Activated CD4-positive, alpha-beta T cell treated with anti-CD3 and anti-CD28 coated beads for 36 hours (primary cell): ENCODE data around the gene HP1BP3. TPM values are rescaled to one million over a fixed set of nuclear protein-coding genes. Genes with fewer than 3 reads are reported as not detected.
"Not testable (repeated sequence)": the region's sequence is repeated elsewhere in the genome, so short reads cannot be mapped to it uniquely, and the experiment has no call there.

Experiments used
- ATAC-seq: fragments of 200-7000 bp; cut with Tn5 transposase; one replicate; pipeline ENCODE4 v1.10.0; 2021; ENCODE audit warnings: mild to moderate bottlenecking, moderate library complexity
- CTCF ChIA-PET: fragments of 350-600 bp; sonication (Branson Sonifier 250); formaldehyde crosslinking; loops from one replicate; lab custom pipeline; 2021; ENCODE audit warnings: antibody characterized with exemption; lab: Charles Lee
- POLR2A ChIA-PET: fragments of 350-600 bp; sonication (Branson Sonifier 250); formaldehyde crosslinking; loops from one replicate; lab custom pipeline; 2021; ENCODE audit warnings: antibody characterized with exemption, inconsistent platforms; lab: Charles Lee
- DNase-seq: peaks from one replicate; pipeline ENCODE4 v3.0.0-alpha.2; 2020
- H3K27ac Mint-ChIP-seq: one replicate; pipeline ENCODE4 v1.8.0; 2021; ENCODE audit warnings: mixed read lengths
- H3K27me3 Mint-ChIP-seq: one replicate; pipeline ENCODE4 v1.8.0; 2021; ENCODE audit warnings: mixed read lengths
- H3K36me3 Mint-ChIP-seq: one replicate; pipeline ENCODE4 v1.8.0; 2021; ENCODE audit warnings: low read depth, mixed read lengths
- H3K4me1 Mint-ChIP-seq: one replicate; pipeline ENCODE4 v1.8.0; 2021; ENCODE audit warnings: mixed read lengths
- H3K4me3 Mint-ChIP-seq: one replicate; pipeline ENCODE4 v1.8.0; 2021; ENCODE audit warnings: mild to moderate bottlenecking, moderate library complexity, mixed read lengths
- H3K9me3 Mint-ChIP-seq: one replicate; pipeline ENCODE4 v1.8.0; 2021; ENCODE audit warnings: low read depth, mixed read lengths
- intact Hi-C, 2 experiments: fragments of 100-400 bp; cut with DNase I in 1 of 2; cut with micrococcal nuclease in 1 of 2; formaldehyde crosslinking; loops; one replicate each; pipeline versions ENCODE4 v1.14.2 to v1.15.1; 2022 to 2024; cut with DNase I, micrococcal nuclease
- total RNA-seq, 2 experiments: library from RNA; stranded (reverse); gene quantifications; one replicate each; pipeline ENCODE4 v1.2.3, GENCODE V29; 2021

Gene HP1BP3
- total RNA-seq, 2 experiments from 2014 or later, result 232 to 269 TPM

GRCh38 chr1:20811916-20812315 is 24.8 kb upstream of the HP1BP3 start:
- no peak overlapping the region for H3K4me3 Mint-ChIP-seq
- no peaks in the 10 kb centered on the region for H3K4me1 Mint-ChIP-seq
- intact Hi-C loops, result no loop called here
- H3K9me3 Mint-ChIP-seq, result no peaks in the 10 kb centered on the region
- no peak for ATAC-seq
- POLR2A ChIA-PET, result no interaction called here
- no peaks in the 10 kb centered on the region for H3K27me3 Mint-ChIP-seq
- H3K36me3 Mint-ChIP-seq, result peaks cover 10% of the 10 kb centered on the region
- DNase-seq, result no peak
- H3K27ac Mint-ChIP-seq, result no peak overlapping the region
- CTCF ChIA-PET, result interaction anchor here (1.1 kb wide), 1 partner anchor 12 kb away, joined by 4 read pairs; no protein-coding TSS in a partner anchor

DNA sequence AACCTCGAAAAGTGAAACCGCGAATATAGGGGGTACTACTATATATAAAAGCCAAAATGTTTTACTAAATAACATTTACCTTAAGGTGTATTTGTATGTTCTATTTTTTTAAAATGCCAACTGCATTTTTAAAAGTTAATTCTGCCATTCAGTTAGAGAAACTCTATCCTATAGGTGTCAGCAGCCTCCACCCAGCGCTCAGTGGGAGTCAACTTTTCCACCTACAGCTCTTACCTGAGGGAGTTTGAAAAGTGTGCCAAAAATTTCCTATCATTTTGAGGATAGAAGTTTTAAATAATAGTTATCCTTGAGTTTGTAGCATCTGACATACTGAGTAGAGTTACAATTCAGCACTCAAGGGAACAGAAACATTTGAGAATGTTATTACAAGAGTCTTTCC is 6.1 kb upstream of the HP1BP3 start:
- no peak overlapping the region for H3K4me3 Mint-ChIP-seq
- no peak for ATAC-seq
- H3K4me1 Mint-ChIP-seq, result peaks cover under 1% of the 10 kb centered on the region
- no peaks in the 10 kb centered on the region for H3K36me3 Mint-ChIP-seq
- H3K9me3 Mint-ChIP-seq, result no peaks in the 10 kb centered on the region
- DNase-seq, result no peak
- ChIA-PET POLR2A (no interaction called here), CTCF (no interaction called here)
- H3K27ac Mint-ChIP-seq, result no peak overlapping the region
- H3K27me3 Mint-ChIP-seq, result no peaks in the 10 kb centered on the region
- intact Hi-C loops, result no loop called here

DNA sequence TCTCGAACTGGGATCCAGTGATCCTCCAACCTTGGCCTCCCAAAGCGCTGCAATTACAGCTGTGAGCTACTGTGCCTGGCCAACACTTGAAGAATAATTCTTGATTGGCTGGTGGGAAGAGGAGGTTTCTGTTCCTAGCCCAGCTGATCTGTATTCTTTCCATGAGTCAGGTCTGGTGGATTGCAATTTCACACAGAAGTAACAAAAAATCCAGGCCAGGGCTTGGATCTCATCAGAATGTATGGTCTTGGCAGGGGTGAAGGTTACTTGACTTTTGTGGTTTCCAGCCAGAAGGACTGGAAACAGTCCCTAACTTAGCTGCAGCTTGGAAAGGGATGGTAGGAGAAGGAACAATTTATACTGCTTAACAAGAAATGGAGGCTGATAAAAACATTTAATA is 5.1 kb upstream of the HP1BP3 start:
- ATAC-seq, result no peak
- DNase-seq, result no peak
- H3K36me3 Mint-ChIP-seq, result no peaks in the 10 kb centered on the region
- ChIA-PET POLR2A (no interaction called here), CTCF (interaction anchor here (0.7 kb wide), 1 partner anchor 160 kb away, joined by 3 read pairs; no protein-coding TSS in a partner anchor)
- no peaks in the 10 kb centered on the region for H3K27me3 Mint-ChIP-seq
- H3K4me1 Mint-ChIP-seq, result peaks cover 9% of the 10 kb centered on the region
- no peaks in the 10 kb centered on the region for H3K9me3 Mint-ChIP-seq
- no peak overlapping the region for H3K27ac Mint-ChIP-seq
- intact Hi-C loops, result no loop called here
- H3K4me3 Mint-ChIP-seq, result no peak overlapping the region

GRCh38 chr1:20790785-20791184 is 3.7 kb upstream of the HP1BP3 start:
- no peak for DNase-seq
- H3K4me1 Mint-ChIP-seq, result peaks cover 9% of the 10 kb centered on the region
- no peak for ATAC-seq
- no peaks in the 10 kb centered on the region for H3K27me3 Mint-ChIP-seq
- no peak overlapping the region for H3K27ac Mint-ChIP-seq
- ChIA-PET CTCF (interaction anchor here (0.8 kb wide), 1 partner anchor 28 kb away, joined by 3 read pairs; no protein-coding TSS in a partner anchor), POLR2A (no interaction called here)
- H3K9me3 Mint-ChIP-seq, result no peaks in the 10 kb centered on the region
- no peak overlapping the region for H3K4me3 Mint-ChIP-seq
- intact Hi-C loops, result no loop called here
- peaks cover 4% of the 10 kb centered on the region for H3K36me3 Mint-ChIP-seq

DNA sequence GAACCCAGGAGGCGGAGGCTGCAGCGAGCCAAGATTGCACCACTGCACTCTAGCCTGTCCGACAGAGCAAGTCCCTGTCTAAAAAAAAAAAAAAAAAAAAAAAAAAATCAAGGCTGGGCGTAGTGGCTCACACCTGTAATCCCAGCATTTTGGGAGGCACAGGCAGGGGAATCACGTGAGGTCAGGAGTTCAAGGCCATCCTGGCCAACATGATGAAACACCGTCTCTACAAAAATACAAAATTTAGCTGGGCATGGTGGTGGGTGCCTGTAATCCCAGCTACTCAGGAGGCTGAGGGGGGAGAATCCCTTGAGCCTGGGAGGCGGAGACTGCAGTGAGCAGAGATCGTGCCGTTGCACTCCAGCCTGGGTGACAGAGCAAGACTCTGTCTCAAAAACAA is 2.5 kb upstream of the HP1BP3 start:
- intact Hi-C loops, result loop anchor here (5.0 to 10.0 kb wide), 7 partner anchors 143 to 1238 kb away; partner anchors contain the start of genes EIF4G3 (in 1 of the 2), HSPG2 (in 1 of the 2) and MUL1 (in 1 of the 2)
- peaks cover 17% of the 10 kb centered on the region for H3K4me1 Mint-ChIP-seq
- ATAC-seq, H3K4me3 Mint-ChIP-seq, CTCF ChIA-PET, H3K9me3 Mint-ChIP-seq, H3K27me3 Mint-ChIP-seq, H3K27ac Mint-ChIP-seq, DNase-seq, POLR2A ChIA-PET: not testable (repeated sequence)
- H3K36me3 Mint-ChIP-seq, result peaks cover 12% of the 10 kb centered on the region

DNA sequence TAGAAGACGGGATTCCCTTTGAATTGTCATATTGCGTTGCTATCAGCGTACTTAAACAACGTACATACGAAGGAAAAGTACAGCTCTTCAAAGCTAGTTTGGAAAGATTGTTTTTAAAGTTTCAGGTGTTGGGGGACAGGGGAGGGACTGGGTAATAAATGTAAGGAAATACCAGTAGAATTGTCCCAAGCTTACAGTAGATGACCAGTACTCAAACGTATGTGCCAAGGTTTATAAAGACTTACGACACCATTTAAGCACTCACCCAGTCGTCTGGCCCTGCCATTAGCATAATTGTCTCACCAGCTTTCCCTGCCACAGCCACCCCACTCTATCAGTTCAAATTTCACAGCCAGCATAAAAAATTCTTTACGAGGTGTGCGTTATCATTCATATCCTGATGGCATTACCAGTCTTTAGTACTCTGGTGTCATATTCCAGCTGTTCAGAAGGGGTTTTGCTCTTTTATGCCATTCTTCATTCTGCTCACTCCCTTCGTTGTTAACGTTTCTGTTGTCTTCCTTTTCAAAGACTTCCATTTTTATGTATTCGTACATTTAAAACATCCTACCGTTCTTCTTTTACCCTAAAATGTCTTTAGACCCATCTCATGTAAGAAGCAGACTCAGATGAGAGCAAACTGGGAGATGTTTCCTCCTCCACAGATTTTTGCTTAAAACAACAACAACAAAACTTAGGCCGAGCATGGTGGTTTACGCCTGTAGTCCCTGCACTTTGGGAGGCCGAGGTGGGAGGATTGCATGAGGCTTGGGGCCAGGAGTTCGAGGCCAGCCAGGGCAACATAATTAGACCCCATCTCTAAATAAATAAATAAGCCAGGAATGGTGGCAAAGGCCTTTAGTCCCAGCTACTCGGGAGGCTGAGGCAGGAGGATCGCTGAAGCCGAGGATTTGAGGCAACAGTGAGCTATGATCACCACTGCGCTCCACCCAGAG is 1.0 kb upstream of the HP1BP3 start:
- H3K27ac Mint-ChIP-seq, result peak overlapping the region; percentile 93
- ATAC-seq (no peak), DNase-seq (no peak)
- H3K4me3 Mint-ChIP-seq, result peak overlapping the region; percentile 96
- H3K9me3 Mint-ChIP-seq, result no peaks in the 10 kb centered on the region
- peaks cover 25% of the 10 kb centered on the region for H3K4me1 Mint-ChIP-seq
- H3K36me3 Mint-ChIP-seq, result peaks cover 19% of the 10 kb centered on the region
- CTCF ChIA-PET, result interaction anchor here (0.6 to 2.4 kb wide), 3 partner anchors 15 to 324 kb away, joined by 3 to 12 read pairs (median 5); no protein-coding TSS in a partner anchor
- intact Hi-C loops, result loop anchor here (2.0 to 10.0 kb wide), 11 partner anchors 69 to 1239 kb away; partner anchors contain the start of genes EIF4G3 (in 1 of the 2), HSPG2 (in 1 of the 2), KIF17 (in 1 of the 2) and MUL1 (in 1 of the 2)
- H3K27me3 Mint-ChIP-seq, result no peaks in the 10 kb centered on the region
- POLR2A ChIA-PET, result interaction anchor here (0.6 to 1.2 kb wide), 3 partner anchors 14 to 375 kb away, joined by 3 to 5 read pairs (median 5); no protein-coding TSS in a partner anchor

DNA sequence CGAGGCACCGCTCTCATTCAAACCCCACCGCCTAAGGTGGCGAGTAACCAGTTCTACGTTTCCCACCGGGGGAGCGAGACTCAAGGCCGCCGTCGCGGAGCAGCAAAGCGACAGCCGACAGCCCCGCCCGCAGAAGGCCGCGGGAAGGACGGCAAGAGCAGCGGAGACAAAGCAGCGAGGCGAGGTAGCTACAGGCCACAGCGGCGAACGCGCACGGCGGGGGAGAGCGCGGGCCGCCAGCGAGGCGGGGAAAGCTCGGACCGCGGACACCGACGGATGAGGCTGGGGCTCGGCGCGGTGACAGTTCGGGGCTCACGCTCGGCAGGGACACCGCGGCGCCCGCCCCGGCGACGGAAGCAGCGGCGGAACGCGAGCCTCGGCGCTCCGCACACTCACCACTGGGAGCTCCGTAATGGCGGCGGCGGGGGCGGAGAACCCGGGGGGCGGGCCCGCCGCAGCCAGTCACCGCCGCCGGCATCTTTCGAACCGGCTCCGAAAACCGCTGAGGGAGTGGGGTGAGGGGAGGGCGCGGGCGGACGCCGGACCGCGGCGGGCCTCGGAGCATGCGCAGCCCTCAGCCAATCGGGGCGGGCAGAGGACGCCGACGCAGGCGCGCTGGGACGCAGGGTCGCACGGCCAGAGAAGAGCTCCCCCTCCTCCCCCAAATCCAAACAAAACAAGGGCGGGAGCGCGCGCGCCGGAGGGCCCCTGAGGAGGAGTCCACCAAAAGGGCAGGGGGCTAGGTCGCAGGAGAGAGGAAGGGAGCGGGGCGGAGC is 666 bp downstream of the HP1BP3 start:
- POLR2A ChIA-PET, result interaction anchor here (0.5 to 2.0 kb wide), 14 partner anchors 8 to 559 kb away, joined by 3 to 8 read pairs (median 4); partner anchors contain the start of genes DDOST and KIF17
- H3K9me3 Mint-ChIP-seq, result no peaks in the 10 kb centered on the region
- H3K27ac Mint-ChIP-seq, result peak overlapping the region; percentile 96
- peaks cover 29% of the 10 kb centered on the region for H3K4me1 Mint-ChIP-seq
- H3K4me3 Mint-ChIP-seq, result peak overlapping the region; percentile 96
- DNase-seq (peak; percentile 98), ATAC-seq (peak; percentile 88)
- H3K27me3 Mint-ChIP-seq, result no peaks in the 10 kb centered on the region
- intact Hi-C loops, result loop anchor here (1.0 to 10.0 kb wide), 18 partner anchors 53 to 1241 kb away; partner anchors contain the start of genes EIF4G3 (in 2 of the 2), DDOST (in 1 of the 2), HSPG2 (in 1 of the 2) and KIF17 (in 1 of the 2)
- CTCF ChIA-PET, result interaction anchor here (0.7 to 2.4 kb wide), 2 partner anchors 17 to 559 kb away, joined by 3 to 12 read pairs; no protein-coding TSS in a partner anchor
- peaks cover 19% of the 10 kb centered on the region for H3K36me3 Mint-ChIP-seq

GRCh38 chr1:20785907-20786252 is 1.2 kb downstream of the HP1BP3 start:
- Mint-ChIP-seq H3K4me1 (peaks cover 33% of the 10 kb centered on the region), H3K27ac (peak overlapping the region; percentile 96), H3K9me3 (no peaks in the 10 kb centered on the region), H3K27me3 (no peaks in the 10 kb centered on the region), H3K36me3 (peaks cover 22% of the 10 kb centered on the region), H3K4me3 (peak overlapping the region; percentile 96)
- POLR2A ChIA-PET, result interaction anchor here (0.5 to 2.0 kb wide), 9 partner anchors 8 to 423 kb away, joined by 3 to 5 read pairs (median 3); partner anchors contain the start of gene KIF17
- ATAC-seq (peak; percentile 1), DNase-seq (no peak)
- CTCF ChIA-PET, result interaction anchor here (0.7 kb wide), 1 partner anchor 560 kb away, joined by 3 read pairs; no protein-coding TSS in a partner anchor
- intact Hi-C loops, result loop anchor here (1.0 to 10.0 kb wide), 18 partner anchors 53 to 1241 kb away; partner anchors contain the start of genes EIF4G3 (in 2 of the 2), DDOST (in 1 of the 2), HSPG2 (in 1 of the 2) and KIF17 (in 1 of the 2)

DNA sequence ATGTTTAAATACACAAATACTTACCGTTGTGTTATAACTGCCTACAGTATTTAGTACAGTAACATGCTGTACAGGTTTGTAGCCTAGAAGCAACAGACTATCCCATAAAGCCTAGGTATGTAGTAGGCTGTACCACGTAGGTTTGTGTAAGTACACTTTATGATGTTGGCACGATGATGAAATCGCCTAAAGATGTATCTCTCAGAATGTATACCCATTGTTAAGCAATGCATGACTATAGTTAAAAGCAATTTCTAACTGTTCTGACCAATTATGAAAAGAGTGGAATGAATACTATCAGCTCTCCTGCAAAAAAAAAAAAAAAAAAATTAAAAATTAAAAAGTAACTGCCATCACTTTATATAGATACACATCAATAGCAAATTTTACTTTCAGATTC is 11.4 kb downstream of the HP1BP3 start:
- peaks cover 21% of the 10 kb centered on the region for H3K4me1 Mint-ChIP-seq
- no peak overlapping the region for H3K4me3 Mint-ChIP-seq
- peaks cover 62% of the 10 kb centered on the region for H3K36me3 Mint-ChIP-seq
- peak; percentile 89 for ATAC-seq
- H3K9me3 Mint-ChIP-seq, result no peaks in the 10 kb centered on the region
- H3K27me3 Mint-ChIP-seq, result no peaks in the 10 kb centered on the region
- H3K27ac Mint-ChIP-seq, result peak overlapping the region; percentile 51
- ChIA-PET CTCF (interaction anchor here (1.1 to 1.4 kb wide), 2 partner anchors 9 to 26 kb away, joined by 3 read pairs; no protein-coding TSS in a partner anchor), POLR2A (no interaction called here)
- DNase-seq, result no peak
- intact Hi-C loops, result no loop called here

DNA sequence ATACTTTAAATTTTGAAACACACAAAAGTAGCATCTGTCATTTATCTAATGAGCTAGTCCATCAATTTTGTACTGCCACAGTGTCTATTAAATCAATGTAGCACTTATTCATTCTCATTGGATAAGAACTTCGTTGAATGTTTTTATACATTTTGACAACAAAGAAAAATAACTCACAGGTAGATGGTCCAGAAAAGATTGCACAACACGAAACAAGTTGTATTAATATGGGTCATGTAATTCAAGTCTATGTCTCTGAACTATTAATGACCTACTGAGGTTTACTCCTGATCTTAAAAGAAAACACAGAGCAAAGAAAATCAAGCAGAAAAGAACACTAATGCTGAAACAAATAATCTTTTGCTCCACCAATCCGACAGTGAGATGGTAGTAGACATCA is 15.3 kb downstream of the HP1BP3 start:
- Mint-ChIP-seq H3K4me3 (no peak overlapping the region), H3K9me3 (no peaks in the 10 kb centered on the region), H3K27me3 (no peaks in the 10 kb centered on the region), H3K4me1 (peaks cover 7% of the 10 kb centered on the region), H3K36me3 (peaks cover 54% of the 10 kb centered on the region), H3K27ac (no peak overlapping the region)
- intact Hi-C loops, result no loop called here
- CTCF ChIA-PET, result interaction anchor here (0.5 to 0.9 kb wide), 2 partner anchors 423 to 564 kb away, joined by 3 read pairs; no protein-coding TSS in a partner anchor
- ATAC-seq (no peak), DNase-seq (no peak)
- POLR2A ChIA-PET, result no interaction called here
